SK-N-SH (cell line): ENCODE data around the gene UBE2I. TPM values are rescaled to one million over a fixed set of nuclear protein-coding genes. Genes with fewer than 3 reads are reported as not detected.

Experiments used
- CHD2 ChIP-seq: fragments of 150-350 bp; IDR thresholded peaks from 2 replicates; pipeline ENCODE4 v1.6.1; 2018; ENCODE audit warnings: low read length; ENCODE audit not compliant: partially characterized antibody
- ELF1 ChIP-seq: IDR thresholded peaks from 2 replicates; pipeline ENCODE4 v1.4.0; 2012
- EP300 ChIP-seq, 2 experiments: IDR thresholded peaks; 2 replicates each; pipeline versions ENCODE4 v1.4.0 to v1.6.1; 2012; ENCODE audit warnings: borderline replicate concordance in 1 of 2, low read depth in 1 of 2, low read length in 1 of 2
- FOXJ3 ChIP-seq: sonication (generic); formaldehyde crosslinking; IDR thresholded peaks from 2 replicates; pipeline ENCODE4 v1.5.1; 2020; ENCODE audit warnings: mild to moderate bottlenecking, missing genetic modification reagents
- FOXM1 ChIP-seq: IDR thresholded peaks from 2 replicates; pipeline ENCODE4 v1.4.0; 2012; ENCODE audit warnings: low read depth, mild to moderate bottlenecking
- GABPA ChIP-seq: IDR thresholded peaks from 2 replicates; pipeline ENCODE4 v1.4.0; 2012; ENCODE audit warnings: low read depth, mild to moderate bottlenecking
- GATA2 ChIP-seq: sonication (generic); formaldehyde crosslinking; IDR thresholded peaks from 2 replicates; pipeline ENCODE4 v1.5.0; 2020; ENCODE audit warnings: mild to moderate bottlenecking, missing genetic modification reagents
- JUND ChIP-seq: IDR thresholded peaks from 2 replicates; pipeline ENCODE4 v1.4.0; 2012
- MAX ChIP-seq: IDR thresholded peaks from 2 replicates; pipeline ENCODE4 v1.4.0; 2012; ENCODE audit warnings: low read depth
- MXI1 ChIP-seq: IDR thresholded peaks from 2 replicates; pipeline ENCODE4 v1.6.1; 2012; ENCODE audit warnings: mild to moderate bottlenecking, low read depth, low read length, improper control_type of control experiment
- NFIC ChIP-seq: IDR thresholded peaks from 2 replicates; pipeline ENCODE4 v1.4.0; 2012; ENCODE audit warnings: borderline replicate concordance
- NRF1 ChIP-seq: IDR thresholded peaks from 2 replicates; pipeline ENCODE4 v1.6.1; 2012; ENCODE audit warnings: low read depth, mild to moderate bottlenecking, low read length
- POLR2AphosphoS5 ChIP-seq: IDR thresholded peaks from 2 replicates; pipeline ENCODE4 v1.6.1; 2012; ENCODE audit warnings: low read depth, low read length
- RAD21 ChIP-seq: IDR thresholded peaks from 2 replicates; pipeline ENCODE4 v1.6.1; 2012; ENCODE audit warnings: mild to moderate bottlenecking, low read length
- RCOR1 ChIP-seq: fragments of 150-350 bp; IDR thresholded peaks from 2 replicates; pipeline ENCODE4 v1.6.1; 2017; ENCODE audit warnings: antibody characterized with exemption, low read length
- RFX5 ChIP-seq: IDR thresholded peaks from 2 replicates; pipeline ENCODE4 v1.6.1; 2012; ENCODE audit warnings: mild to moderate bottlenecking, improper control_type of control experiment, low read length
- RXRA ChIP-seq: IDR thresholded peaks from 2 replicates; pipeline ENCODE4 v1.4.0; 2012; ENCODE audit warnings: low read depth, mild to moderate bottlenecking, borderline replicate concordance
- SMC3 ChIP-seq: IDR thresholded peaks from 2 replicates; pipeline ENCODE4 v1.6.1; 2012; ENCODE audit warnings: low read depth, low read length, improper control_type of control experiment
- TCF12 ChIP-seq: IDR thresholded peaks from 2 replicates; pipeline ENCODE4 v1.4.0; 2012
- TEAD4 ChIP-seq: IDR thresholded peaks from 2 replicates; pipeline ENCODE4 v1.4.0; 2012; ENCODE audit warnings: mild to moderate bottlenecking, borderline replicate concordance; ENCODE audit not compliant: insufficient read depth
- USF2 ChIP-seq: fragments of 150-350 bp; IDR thresholded peaks from 2 replicates; pipeline ENCODE4 v1.6.1; 2017; ENCODE audit warnings: antibody characterized with exemption, low read length, low read depth, borderline replicate concordance
- YY1 ChIP-seq: IDR thresholded peaks from 2 replicates; pipeline ENCODE4 v1.4.0; 2012; ENCODE audit warnings: low read depth, mild to moderate bottlenecking
- ZBTB33 ChIP-seq: IDR thresholded peaks from 2 replicates; pipeline ENCODE4 v1.4.0; 2012; ENCODE audit warnings: low read depth, borderline replicate concordance
- polyA plus RNA-seq, 3 experiments: library from polyadenylated mRNA; depleted of rRNA; stranded (reverse); fragments of >200 nt; gene quantifications; 2 replicates each; pipeline ENCODE4 v1.2.3, GENCODE V29; 2012
- TF ChIP-seq, protein P1 (sequence below): IDR thresholded peaks from 2 replicates; pipeline ENCODE4 v1.4.0; 2012; ENCODE audit warnings: low read depth, borderline replicate concordance

Gene UBE2I
- polyA plus RNA-seq, 1 of the 3 experiments (the other 2 are of a cell fraction) = 107 TPM

- TF ChIP-seq POLR2AphosphoS5 (no peak), RCOR1 (no peak), RAD21 (no peak), GATA2 (no peak), TCF12 (peak; percentile 74), CHD2 (no peak), SMC3 (no peak), TEAD4 (no peak), FOXJ3 (CRISPR knock-in tag) (no peak), USF2 (no peak), YY1 (no peak), GABPA (no peak), RFX5 (no peak), EP300 (IDR thresholded peaks at IDR 0.05; ENCODE audit: borderline replicate concordance in 1 of 2, low read depth in 1 of 2, low read length in 1 of 2) (0 out of 4 replicates have a peak, but pooled peaks of 1 of the 2 experiments have one; percentile 29), FOXM1 (0 out of 2 replicates have a peak, but pooled peaks have one; percentile 25), MXI1 (no peak), NRF1 (no peak), MAX (no peak), RXRA (no peak), ELF1 (peak; percentile 42; the same call in 1 of the 2 replicates), JUND (peak; percentile 66; the same call in 1 of the 2 replicates), NFIC (no peak), ZBTB33 (no peak)
- TF ChIP-seq, protein P1, sequence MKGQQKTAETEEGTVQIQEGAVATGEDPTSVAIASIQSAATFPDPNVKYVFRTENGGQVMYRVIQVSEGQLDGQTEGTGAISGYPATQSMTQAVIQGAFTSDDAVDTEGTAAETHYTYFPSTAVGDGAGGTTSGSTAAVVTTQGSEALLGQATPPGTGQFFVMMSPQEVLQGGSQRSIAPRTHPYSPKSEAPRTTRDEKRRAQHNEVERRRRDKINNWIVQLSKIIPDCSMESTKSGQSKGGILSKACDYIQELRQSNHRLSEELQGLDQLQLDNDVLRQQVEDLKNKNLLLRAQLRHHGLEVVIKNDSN = no peak; the same call in 1 of the 2 replicates
Measured at GRCh38 chr16:1297018-1297696, 12.3 kb upstream of the UBE2I start (continued).
